H9 (cell line): Measurements from ENCODE around the gene GFM2. TPM values are rescaled to one million over a fixed set of nuclear protein-coding genes. Genes with fewer than 3 reads are reported as not detected.

Experiments
- DNase-seq: peaks from one replicate; pipeline ENCODE4 v3.0.0-alpha.2; 2017
- H2AFZ ChIP-seq: one replicate; pipeline ENCODE4 v1.6.1; 2013; ENCODE audit warnings: mild to moderate bottlenecking, low read length, control low read depth, moderate library complexity
- H2AK5ac ChIP-seq: 2 replicates; pipeline ENCODE4 v1.6.1; 2013; ENCODE audit warnings: low read length, control low read depth, mixed read lengths; ENCODE audit not compliant: insufficient read length
- H2BK120ac ChIP-seq: one replicate; pipeline ENCODE4 v1.6.1; 2013; ENCODE audit warnings: low read depth, mild to moderate bottlenecking, low read length, control low read depth, inconsistent platforms; ENCODE audit not compliant: poor library complexity, severe bottlenecking
- H2BK12ac ChIP-seq: 2 replicates; pipeline ENCODE4 v1.6.1; 2013; ENCODE audit warnings: low read length, control low read depth, mixed read lengths, low read depth; ENCODE audit not compliant: insufficient read length
- H2BK15ac ChIP-seq: 2 replicates; pipeline ENCODE4 v1.6.1; 2013; ENCODE audit warnings: low read depth, low read length, control low read depth
- H2BK20ac ChIP-seq: one replicate; pipeline ENCODE4 v1.6.1; 2013; ENCODE audit warnings: low read depth, mild to moderate bottlenecking, low read length, control low read depth, inconsistent platforms; ENCODE audit not compliant: poor library complexity, severe bottlenecking
- H2BK5ac ChIP-seq: 2 replicates; pipeline ENCODE4 v1.6.1; 2013; ENCODE audit warnings: low read length, control low read depth, mixed read lengths; ENCODE audit not compliant: insufficient read length
- H3K14ac ChIP-seq: 2 replicates; pipeline ENCODE4 v1.6.1; 2013; ENCODE audit warnings: low read length, control low read depth; ENCODE audit not compliant: insufficient read depth
- H3K18ac ChIP-seq: 2 replicates; pipeline ENCODE4 v1.6.1; 2013; ENCODE audit warnings: low read depth, mild to moderate bottlenecking, mixed read lengths, low read length, control low read depth; ENCODE audit not compliant: insufficient read length
- H3K23ac ChIP-seq: 2 replicates; pipeline ENCODE4 v1.6.1; 2013; ENCODE audit warnings: low read length, control low read depth, mixed read lengths, low read depth; ENCODE audit not compliant: insufficient read length
- H3K23me2 ChIP-seq: 2 replicates; pipeline ENCODE4 v1.6.1; 2013; ENCODE audit warnings: low read depth, mild to moderate bottlenecking, mixed read lengths, low read length, control low read depth; ENCODE audit not compliant: insufficient read length, poor library complexity, severe bottlenecking
- H3K27ac ChIP-seq: 2 replicates; pipeline ENCODE4 v1.5.1; 2013; ENCODE audit warnings: low read length, control low read depth, mixed read lengths, low read depth; ENCODE audit not compliant: insufficient read length
- H3K27me3 ChIP-seq: 2 replicates; pipeline ENCODE4 v1.6.1; 2013; ENCODE audit warnings: low read length, control low read depth, inconsistent platforms; ENCODE audit not compliant: insufficient read depth
- H3K4ac ChIP-seq: 2 replicates; pipeline ENCODE4 v1.6.1; 2013; ENCODE audit warnings: low read depth, mild to moderate bottlenecking, control low read depth, inconsistent platforms, low read length, moderate library complexity
- H3K4me1 ChIP-seq: 2 replicates; pipeline ENCODE4 v1.6.1; 2013; ENCODE audit warnings: low read length, control low read depth, inconsistent platforms; ENCODE audit not compliant: insufficient read depth
- H3K4me2 ChIP-seq: 2 replicates; pipeline ENCODE4 v1.6.1; 2013; ENCODE audit warnings: low read length, control low read depth, mixed read lengths; ENCODE audit not compliant: insufficient read length, insufficient read depth
- H3K56ac ChIP-seq: 2 replicates; pipeline ENCODE4 v1.6.1; 2013; ENCODE audit warnings: low read depth, mild to moderate bottlenecking, mixed read lengths, low read length, control low read depth; ENCODE audit not compliant: insufficient read length
- H3K79me1 ChIP-seq: 2 replicates; pipeline ENCODE4 v1.6.1; 2013; ENCODE audit warnings: low read depth, mild to moderate bottlenecking, moderate library complexity, low read length, control low read depth, inconsistent platforms; ENCODE audit not compliant: insufficient read depth, poor library complexity, severe bottlenecking
- H3K79me2 ChIP-seq: 2 replicates; pipeline ENCODE4 v1.6.1; 2013; ENCODE audit warnings: low read length, control low read depth, inconsistent platforms; ENCODE audit not compliant: insufficient read depth
- H3K9ac ChIP-seq: 2 replicates; pipeline ENCODE4 v1.6.1; 2013; ENCODE audit warnings: low read length, control low read depth, mixed read lengths; ENCODE audit not compliant: insufficient read length; ENCODE audit errors: extremely low read depth
- H3K9me3 ChIP-seq: one replicate; pipeline ENCODE4 v1.6.1; 2013; ENCODE audit warnings: low read depth, low read length, inconsistent platforms; ENCODE audit not compliant: control insufficient read depth
- H3T11ph ChIP-seq: one replicate; pipeline ENCODE4 v1.6.1; 2013; ENCODE audit warnings: mild to moderate bottlenecking, low read length, control low read depth, inconsistent platforms
- H4K20me1 ChIP-seq: one replicate; pipeline ENCODE4 v1.6.1; 2013; ENCODE audit not compliant: control insufficient read depth, insufficient read length, insufficient read depth
- H4K5ac ChIP-seq: 2 replicates; pipeline ENCODE4 v1.6.1; 2013; ENCODE audit warnings: low read depth, mild to moderate bottlenecking, mixed read lengths, low read length, control low read depth; ENCODE audit not compliant: insufficient read length
- H4K8ac ChIP-seq: replicated peaks from 2 replicates; pipeline ENCODE4 v1.6.1; 2013; ENCODE audit warnings: low read length, control low read depth, mixed read lengths, low read depth; ENCODE audit not compliant: insufficient read length
- H4K91ac ChIP-seq: 2 replicates; pipeline ENCODE4 v1.6.1; 2013; ENCODE audit warnings: low read depth, mild to moderate bottlenecking, moderate library complexity, mixed read lengths, low read length, control low read depth; ENCODE audit not compliant: insufficient read length
- H3K27ac Mint-ChIP-seq, 3 experiments: 2 replicates in 2 of 3; 3 replicates in 1 of 3; pipeline ENCODE4 v1.8.0; 2020 to 2021; ENCODE audit warnings: mixed read lengths in 3 of 3, mild to moderate bottlenecking in 1 of 3, moderate library complexity in 1 of 3
- H3K27me3 Mint-ChIP-seq: 2 replicates; pipeline ENCODE4 v1.8.0; 2021; ENCODE audit warnings: low read depth, mild to moderate bottlenecking, moderate library complexity, mixed read lengths
- H3K36me3 Mint-ChIP-seq, 3 experiments: 2 replicates in 2 of 3; 3 replicates in 1 of 3; pipeline ENCODE4 v1.8.0; 2020 to 2021; ENCODE audit warnings: low read depth in 3 of 3, mixed read lengths in 3 of 3; ENCODE audit not compliant: insufficient read depth in 1 of 3
- H3K4me1 Mint-ChIP-seq, 2 experiments: 2 replicates each; pipeline ENCODE4 v1.8.0; 2020; ENCODE audit warnings: mixed read lengths in 2 of 2
- H3K4me3 Mint-ChIP-seq, 2 experiments: 2 replicates in 1 of 2; 3 replicates in 1 of 2; pipeline ENCODE4 v1.8.0; 2020 to 2021; ENCODE audit warnings: mild to moderate bottlenecking in 2 of 2, mixed read lengths in 2 of 2, moderate library complexity in 1 of 2
- H3K9me3 Mint-ChIP-seq, 2 experiments: 2 replicates in 1 of 2; 3 replicates in 1 of 2; pipeline ENCODE4 v1.8.0; 2020; ENCODE audit warnings: mild to moderate bottlenecking in 2 of 2, mixed read lengths in 2 of 2, moderate library complexity in 1 of 2
- WGBS: extraction: QIAGEN DNeasy Blood & Tissue Kit; methylation state at CpG from one replicate; pipeline ENCODE4 v1.1.7; 2013; ENCODE audit warnings: missing lambda C conversion rate, low lambda C conversion rate, mixed read lengths; ENCODE audit not compliant: insufficient read length; ENCODE audit errors: extremely low coverage; 5-methylcytosine and 5-hydroxymethylcytosine counted together
- total RNA-seq: library from RNA; stranded (reverse); gene quantifications from 2 replicates; pipeline ENCODE4 v1.2.1, GENCODE V29; 2021
- TF ChIP-seq, protein P1 (sequence below): fragments of 200-600 bp; sonication (generic); conservative IDR thresholded peaks from 3 replicates; pipeline ENCODE4 v1.8.0; 2021; ENCODE audit warnings: antibody characterized with exemption, mild to moderate bottlenecking

The GFM2 gene
- total RNA-seq, 1 experiment from 2014 or later: 30.0 TPM

GRCh38 chr5:74725331-74725730, 41.6 kb downstream of the GFM2 start:
- H3K9me3 Mint-ChIP-seq: no peaks in the 10 kb centered on the region; a peak in 1 of 5 replicates
- TF ChIP-seq, protein P1, sequence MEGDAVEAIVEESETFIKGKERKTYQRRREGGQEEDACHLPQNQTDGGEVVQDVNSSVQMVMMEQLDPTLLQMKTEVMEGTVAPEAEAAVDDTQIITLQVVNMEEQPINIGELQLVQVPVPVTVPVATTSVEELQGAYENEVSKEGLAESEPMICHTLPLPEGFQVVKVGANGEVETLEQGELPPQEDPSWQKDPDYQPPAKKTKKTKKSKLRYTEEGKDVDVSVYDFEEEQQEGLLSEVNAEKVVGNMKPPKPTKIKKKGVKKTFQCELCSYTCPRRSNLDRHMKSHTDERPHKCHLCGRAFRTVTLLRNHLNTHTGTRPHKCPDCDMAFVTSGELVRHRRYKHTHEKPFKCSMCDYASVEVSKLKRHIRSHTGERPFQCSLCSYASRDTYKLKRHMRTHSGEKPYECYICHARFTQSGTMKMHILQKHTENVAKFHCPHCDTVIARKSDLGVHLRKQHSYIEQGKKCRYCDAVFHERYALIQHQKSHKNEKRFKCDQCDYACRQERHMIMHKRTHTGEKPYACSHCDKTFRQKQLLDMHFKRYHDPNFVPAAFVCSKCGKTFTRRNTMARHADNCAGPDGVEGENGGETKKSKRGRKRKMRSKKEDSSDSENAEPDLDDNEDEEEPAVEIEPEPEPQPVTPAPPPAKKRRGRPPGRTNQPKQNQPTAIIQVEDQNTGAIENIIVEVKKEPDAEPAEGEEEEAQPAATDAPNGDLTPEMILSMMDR: no peak
- no peaks in the 10 kb centered on the region for H3K27me3 Mint-ChIP-seq
- Histone ChIP-seq H3K23ac (no peak overlapping the region), H4K8ac (no peak overlapping the region), H2BK5ac (no peak overlapping the region), H2BK15ac (no peak overlapping the region), H3K79me1 (no peaks in the 10 kb centered on the region), H2BK20ac (no peak overlapping the region), H2AK5ac (no peak overlapping the region), H3K23me2 (no peaks in the 10 kb centered on the region), H2BK120ac (no peak overlapping the region), H4K91ac (no peak overlapping the region), H3K56ac (no peak overlapping the region), H3K18ac (no peak overlapping the region), H3K9ac (no peak overlapping the region), H3K79me2 (no peaks in the 10 kb centered on the region), H3K9me3 (no peaks in the 10 kb centered on the region), H4K5ac (no peak overlapping the region), H3K4me1 (no peaks in the 10 kb centered on the region), H3T11ph (no peak overlapping the region), H3K27me3 (no peaks in the 10 kb centered on the region), H3K27ac (no peak overlapping the region), H3K4ac (no peak overlapping the region), H2AFZ (no peak overlapping the region), H3K4me2 (no peak overlapping the region), H4K20me1 (no peaks in the 10 kb centered on the region), H2BK12ac (no peak overlapping the region), H3K14ac (no peak overlapping the region)
- DNase-seq: no peak
- H3K4me3 Mint-ChIP-seq: no peak overlapping the region
- no peak overlapping the region for H3K27ac Mint-ChIP-seq
- H3K4me1 Mint-ChIP-seq: no peaks in the 10 kb centered on the region
- H3K36me3 Mint-ChIP-seq: peaks cover 15 to 47% (median 24%) of the 10 kb centered on the region in 3 experiments; a peak in 6 of 7 replicates
- WGBS: no CpG with 5 or more reads among the region's 1 CpG
